ENCODE data around the gene ARNT2. TPM values are rescaled to one million over a fixed set of nuclear protein-coding genes. Genes with fewer than 3 reads are reported as not detected.

Gene ARNT2
- total RNA-seq, 1 donor from 2014 or later, result under 0.01 TPM

GRCh38 chr15:80591938-80592825, 188.0 kb downstream of the ARNT2 start:
- no peak for DNase-seq (ENCODE audit: low read depth in 2 of 2)

GRCh38 chr15:80593486-80594030, 189.4 kb downstream of the ARNT2 start:
- no peak for DNase-seq (ENCODE audit: low read depth in 2 of 2)

GRCh38 chr15:80594091-80594889, 190.1 kb downstream of the ARNT2 start:
- DNase-seq (ENCODE audit: low read depth in 2 of 2), result no peak

GRCh38 chr15:80595396-80595795, 191.2 kb downstream of the ARNT2 start:
- DNase-seq (ENCODE audit: low read depth in 2 of 2), result peak; percentile 17 to 25

GRCh38 chr15:80596521-80596976, 192.4 kb downstream of the ARNT2 start:
- DNase-seq (ENCODE audit: low read depth in 2 of 2), result peak in 1 of 2 donors; percentile 21

- DNase-seq (ENCODE audit: low read depth in 2 of 2), result no peak
These were observed 192.9 kb downstream of the ARNT2 start for GRCh38 chr15:80597076-80597475.

GRCh38 chr15:80599359-80599758, 195.2 kb downstream of the ARNT2 start:
- DNase-seq (ENCODE audit: low read depth in 2 of 2), result peak; percentile 65 to 66

- no peak for DNase-seq (ENCODE audit: low read depth in 2 of 2)
These were observed 196.4 kb downstream of the ARNT2 start for GRCh38 chr15:80600626-80601025.

- DNase-seq (ENCODE audit: low read depth in 2 of 2), result no peak
These were observed 197.1 kb downstream of the ARNT2 start for GRCh38 chr15:80601256-80601655.

GRCh38 chr15:80604583-80605575, 200.7 kb downstream of the ARNT2 start:
- DNase-seq (ENCODE audit: low read depth in 2 of 2), result no peak

GRCh38 chr15:80605591-80606150, 201.5 kb downstream of the ARNT2 start:
- no peak for DNase-seq (ENCODE audit: low read depth in 2 of 2)

GRCh38 chr15:80606511-80607071, 202.4 kb downstream of the ARNT2 start:
- DNase-seq (ENCODE audit: low read depth in 2 of 2), result no peak

- peak in 1 of 2 donors; percentile 39 for DNase-seq (ENCODE audit: low read depth in 2 of 2)
These were observed 203.3 kb downstream of the ARNT2 start for GRCh38 chr15:80607287-80607980.

GRCh38 chr15:80608688-80609087, 204.5 kb downstream of the ARNT2 start:
- DNase-seq (ENCODE audit: low read depth in 2 of 2), result no peak

GRCh38 chr15:80609091-80609490, 204.9 kb downstream of the ARNT2 start:
- DNase-seq (ENCODE audit: low read depth in 2 of 2), result peak in 1 of 2 donors; percentile 40

- peak; percentile 48 to 76 for DNase-seq (ENCODE audit: low read depth in 2 of 2)
These were observed 205.3 kb downstream of the ARNT2 start for GRCh38 chr15:80609512-80609946.

- no peak for DNase-seq (ENCODE audit: low read depth in 2 of 2)
These were observed 207.4 kb downstream of the ARNT2 start for GRCh38 chr15:80611543-80612080.

- DNase-seq (ENCODE audit: low read depth in 2 of 2), result no peak
These were observed 208.1 kb downstream of the ARNT2 start for GRCh38 chr15:80612118-80612823.
